Upper lobe of right lung (tissue), 1 donor: ENCODE data around the gene SLC12A2. TPM values are rescaled to one million over a fixed set of nuclear protein-coding genes. Genes with fewer than 3 reads are reported as not detected.
A peak's percentile ranks its signal among the peaks of the same experiment; 100 is the strongest.

ENCODE experiments used
- ATAC-seq: fragments of 200-7000 bp; cut with Tn5 transposase; one replicate; pipeline ENCODE4 v1.9.1; 2020; ENCODE audit warnings: mild to moderate bottlenecking, moderate library complexity
- DNase-seq: peaks from one replicate; pipeline ENCODE4 v3.0.0-alpha.2; 2020
- H3K27ac ChIP-seq: fragments of 200-600 bp; one replicate; pipeline ENCODE4 v1.8.0; 2022
- H3K27me3 ChIP-seq: fragments of 200-600 bp; one replicate; pipeline ENCODE4 v1.8.0; 2022; ENCODE audit warnings: mild to moderate bottlenecking
- H3K36me3 ChIP-seq: fragments of 200-600 bp; one replicate; pipeline ENCODE4 v1.8.0; 2022
- H3K4me1 ChIP-seq: fragments of 200-600 bp; one replicate; pipeline ENCODE4 v1.8.0; 2022
- H3K4me3 ChIP-seq: fragments of 200-600 bp; one replicate; pipeline ENCODE4 v1.8.0; 2022; ENCODE audit warnings: mild to moderate bottlenecking
- H3K9me3 ChIP-seq: fragments of 200-600 bp; one replicate; pipeline ENCODE4 v1.8.0; 2022
- intact Hi-C: fragments of 100-400 bp; cut with DNase I; formaldehyde crosslinking; loops from one replicate; pipeline ENCODE4 v1.11.0; 2022
- total RNA-seq: library from RNA; stranded (reverse); fragmentation: NEBNext Ultra II Directional; extraction: Animal tissue kit (Norgen Biotek cat#: 25700); gene quantifications from one replicate; pipeline ENCODE4 v1.2.1, GENCODE V29; 2021
- TF ChIP-seq, protein P1 (sequence below): fragments of 200-600 bp; IDR thresholded peaks from one replicate; pipeline ENCODE4 v1.8.0; 2022; ENCODE audit warnings: antibody characterized with exemption
- donor health status: DM: no; HTN: yes; CAD: no; lungs with severe emphysema.

SLC12A2 gene
- total RNA-seq, 1 donor from 2014 or later = 23.2 TPM

DNA sequence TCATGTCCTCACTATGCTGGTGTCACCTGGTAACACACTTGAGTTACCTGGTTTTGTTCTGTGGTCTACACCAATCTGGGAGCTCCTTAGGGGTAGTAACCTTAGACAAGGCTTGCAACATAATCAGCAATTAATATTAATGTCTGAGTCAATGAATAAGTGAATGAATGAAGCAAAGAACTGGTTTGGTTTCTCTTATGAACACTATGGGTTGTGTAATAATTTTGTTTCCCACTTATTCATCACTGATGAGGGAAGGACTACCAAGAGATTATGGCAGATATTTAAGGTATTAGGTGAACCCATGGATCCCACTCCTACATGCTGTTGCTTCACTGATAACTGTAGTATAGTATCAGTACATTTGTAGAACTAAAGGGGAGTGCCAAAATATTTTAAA, 116.0 kb downstream of the SLC12A2 start:
- Histone ChIP-seq H3K4me3 (no peak overlapping the region), H3K9me3 (no peaks in the 10 kb centered on the region), H3K27me3 (no peaks in the 10 kb centered on the region), H3K4me1 (no peaks in the 10 kb centered on the region), H3K36me3 (no peaks in the 10 kb centered on the region), H3K27ac (no peak overlapping the region)
- DNase-seq (no peak), ATAC-seq (no peak)
- TF ChIP-seq, protein P1, sequence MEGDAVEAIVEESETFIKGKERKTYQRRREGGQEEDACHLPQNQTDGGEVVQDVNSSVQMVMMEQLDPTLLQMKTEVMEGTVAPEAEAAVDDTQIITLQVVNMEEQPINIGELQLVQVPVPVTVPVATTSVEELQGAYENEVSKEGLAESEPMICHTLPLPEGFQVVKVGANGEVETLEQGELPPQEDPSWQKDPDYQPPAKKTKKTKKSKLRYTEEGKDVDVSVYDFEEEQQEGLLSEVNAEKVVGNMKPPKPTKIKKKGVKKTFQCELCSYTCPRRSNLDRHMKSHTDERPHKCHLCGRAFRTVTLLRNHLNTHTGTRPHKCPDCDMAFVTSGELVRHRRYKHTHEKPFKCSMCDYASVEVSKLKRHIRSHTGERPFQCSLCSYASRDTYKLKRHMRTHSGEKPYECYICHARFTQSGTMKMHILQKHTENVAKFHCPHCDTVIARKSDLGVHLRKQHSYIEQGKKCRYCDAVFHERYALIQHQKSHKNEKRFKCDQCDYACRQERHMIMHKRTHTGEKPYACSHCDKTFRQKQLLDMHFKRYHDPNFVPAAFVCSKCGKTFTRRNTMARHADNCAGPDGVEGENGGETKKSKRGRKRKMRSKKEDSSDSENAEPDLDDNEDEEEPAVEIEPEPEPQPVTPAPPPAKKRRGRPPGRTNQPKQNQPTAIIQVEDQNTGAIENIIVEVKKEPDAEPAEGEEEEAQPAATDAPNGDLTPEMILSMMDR = no peak
- intact Hi-C loops = no loop called here

DNA sequence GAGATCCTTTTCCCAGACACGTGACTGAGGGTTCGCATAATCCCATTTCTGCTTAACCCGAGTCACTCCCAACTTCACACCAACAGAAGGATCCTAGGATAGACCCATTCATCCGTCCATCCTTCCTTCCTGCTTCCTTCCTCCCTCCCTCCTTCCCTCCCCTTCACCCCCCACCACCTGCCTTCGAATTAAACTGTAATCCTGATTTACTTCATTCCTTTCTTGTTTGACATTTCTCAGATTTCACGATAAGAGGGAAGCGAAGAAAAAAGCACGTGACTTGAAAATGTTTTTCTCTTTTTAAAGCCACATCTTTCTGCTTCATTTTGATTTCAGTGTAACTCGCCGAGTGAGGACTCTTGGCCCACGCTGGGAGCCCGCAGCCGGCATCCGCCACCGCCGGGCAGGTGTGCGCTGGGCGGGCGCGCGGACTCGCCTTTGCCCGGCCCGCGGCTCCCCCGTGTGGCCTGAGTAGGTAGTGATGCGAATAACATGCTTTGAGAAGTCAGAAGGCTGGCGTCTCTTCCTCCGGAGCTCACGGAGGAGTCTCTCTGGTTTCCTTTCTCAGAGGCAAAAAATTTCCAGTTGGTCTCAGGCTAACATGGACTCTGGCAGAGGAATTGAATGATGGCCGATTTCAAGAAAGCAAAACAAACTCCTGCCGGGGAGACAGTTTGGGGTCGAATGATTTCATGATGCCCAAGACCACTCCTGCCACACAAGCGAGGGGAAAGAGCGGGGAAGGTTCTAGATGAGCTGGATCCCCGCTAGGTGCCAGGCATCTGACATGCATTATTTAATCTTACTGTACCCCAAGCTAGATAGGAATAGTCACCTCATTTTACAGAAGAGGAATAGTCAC, 117.7 kb downstream of the SLC12A2 start:
- no peaks in the 10 kb centered on the region for H3K4me1 ChIP-seq
- no peaks in the 10 kb centered on the region for H3K36me3 ChIP-seq
- no peak overlapping the region for H3K27ac ChIP-seq
- no peaks in the 10 kb centered on the region for H3K27me3 ChIP-seq
- peak; percentile 91 for DNase-seq
- H3K4me3 ChIP-seq = peak overlapping the region; percentile 31
- intact Hi-C loops = no loop called here
- ATAC-seq = peak; percentile 97
- no peaks in the 10 kb centered on the region for H3K9me3 ChIP-seq
- TF ChIP-seq, protein P1 = peak; percentile 91

DNA sequence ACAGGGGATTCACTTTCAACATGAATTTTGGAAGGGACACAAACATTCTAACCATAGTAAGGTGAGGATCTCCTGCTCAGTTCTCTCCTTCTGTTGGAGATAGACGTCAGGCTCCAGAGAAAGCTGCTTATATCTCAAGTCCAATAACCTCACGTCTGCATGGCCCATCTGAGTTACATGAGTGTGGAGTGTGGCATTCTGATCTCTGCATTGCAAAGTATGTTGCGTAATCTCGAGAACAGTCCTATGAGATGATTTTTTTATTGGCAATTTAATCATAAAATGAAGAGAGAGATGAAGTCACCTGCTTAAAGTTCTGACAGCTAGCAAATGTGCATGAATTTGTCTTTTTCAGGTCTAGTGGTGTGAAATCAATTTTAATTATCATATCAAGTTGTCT, 118.8 kb downstream of the SLC12A2 start:
- Histone ChIP-seq H3K27ac (no peak overlapping the region), H3K27me3 (no peaks in the 10 kb centered on the region), H3K4me1 (no peaks in the 10 kb centered on the region), H3K9me3 (no peaks in the 10 kb centered on the region), H3K4me3 (no peak overlapping the region), H3K36me3 (no peaks in the 10 kb centered on the region)
- DNase-seq = no peak
- intact Hi-C loops = no loop called here
- no peak for ATAC-seq
- TF ChIP-seq, protein P1 = no peak

DNA sequence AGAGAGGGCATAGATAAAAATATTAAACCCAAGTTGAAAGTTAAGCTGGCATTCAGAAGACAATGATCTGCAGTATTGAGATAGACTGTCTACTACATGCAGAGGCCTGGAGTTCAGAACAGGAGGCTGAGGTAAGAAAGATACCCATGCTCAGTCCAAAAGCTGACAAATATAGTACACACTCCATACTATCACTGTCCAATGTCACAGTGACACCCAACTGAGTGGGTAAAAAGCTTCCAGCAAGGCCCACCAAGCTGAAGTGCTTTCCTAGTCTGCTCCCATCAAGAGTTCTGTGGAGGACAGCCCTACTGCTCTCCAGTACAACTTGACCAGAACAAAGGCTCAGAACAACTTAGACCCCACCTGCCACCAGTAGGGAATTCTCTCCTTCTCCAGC, 124.9 kb downstream of the SLC12A2 start:
- no peak overlapping the region for H3K27ac ChIP-seq
- ATAC-seq (no peak), DNase-seq (no peak)
- H3K4me3 ChIP-seq = no peak overlapping the region
- no peaks in the 10 kb centered on the region for H3K27me3 ChIP-seq
- TF ChIP-seq, protein P1 = no peak
- intact Hi-C loops = no loop called here
- no peaks in the 10 kb centered on the region for H3K36me3 ChIP-seq
- no peaks in the 10 kb centered on the region for H3K4me1 ChIP-seq
- H3K9me3 ChIP-seq = no peaks in the 10 kb centered on the region

DNA sequence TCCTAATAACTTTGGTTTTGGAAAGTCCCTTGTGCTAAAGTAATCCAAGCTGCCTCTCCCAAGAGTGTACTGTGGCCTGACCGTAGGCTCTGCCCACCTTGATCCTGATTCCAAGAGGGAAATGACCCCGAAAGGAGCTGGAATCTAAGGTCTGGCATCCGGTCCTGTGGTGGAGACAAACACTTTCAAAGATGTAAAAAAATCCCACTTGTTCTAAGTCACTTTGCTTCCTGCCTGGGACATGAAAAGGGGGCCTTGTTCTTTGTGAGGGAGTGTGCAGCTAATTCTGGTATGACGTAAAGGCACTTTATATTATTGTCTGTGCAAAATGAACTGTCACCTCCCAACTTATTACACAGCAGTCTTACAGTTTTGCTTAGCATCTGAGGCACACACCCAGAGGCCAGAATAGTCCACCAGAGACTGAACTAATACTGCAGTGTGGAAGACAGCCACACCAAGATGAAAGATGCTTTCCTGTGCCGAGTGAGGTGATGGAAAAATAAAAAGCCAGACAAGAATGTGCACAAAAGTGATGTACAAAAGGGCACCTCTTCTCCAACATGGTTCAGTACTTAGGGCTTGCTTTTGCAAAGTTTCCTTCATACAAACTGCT, 128.7 kb downstream of the SLC12A2 start:
- H3K27me3 ChIP-seq = no peaks in the 10 kb centered on the region
- no peaks in the 10 kb centered on the region for H3K4me1 ChIP-seq
- H3K9me3 ChIP-seq = no peaks in the 10 kb centered on the region
- DNase-seq (no peak), ATAC-seq (no peak)
- H3K36me3 ChIP-seq = no peaks in the 10 kb centered on the region
- TF ChIP-seq, protein P1 = no peak
- H3K27ac ChIP-seq = no peak overlapping the region
- intact Hi-C loops = no loop called here
- H3K4me3 ChIP-seq = no peak overlapping the region
